Fibroblast of lung (primary cell): ENCODE results near the gene PIK3R6. TPM values are rescaled to one million over a fixed set of nuclear protein-coding genes. Genes with fewer than 3 reads are reported as not detected.

Experiments
- DNase-seq, 2 donors: peaks; one replicate each; pipeline versions ENCODE4 v3.0.0 to v3.0.0-alpha.2; 2010; ENCODE audit warnings: low read depth in 2 of 2
- H2AFZ ChIP-seq: 2 replicates; pipeline ENCODE4 v1.5.1; 2012; ENCODE audit warnings: low read length, control low read depth, inconsistent platforms
- H3K27ac ChIP-seq: 2 replicates; pipeline ENCODE4 v1.5.1; 2011; ENCODE audit warnings: low read length, control low read depth; ENCODE audit not compliant: insufficient read depth
- H3K27me3 ChIP-seq: 2 replicates; pipeline ENCODE4 v1.5.1; 2011; ENCODE audit warnings: mild to moderate bottlenecking, low read length; ENCODE audit not compliant: control insufficient read depth, insufficient read depth
- H3K36me3 ChIP-seq: 2 replicates; pipeline ENCODE4 v1.5.1; 2011; ENCODE audit warnings: low read length; ENCODE audit not compliant: control insufficient read depth, insufficient read depth
- H3K4me1 ChIP-seq: 2 replicates; pipeline ENCODE4 v1.5.1; 2011; ENCODE audit warnings: low read length; ENCODE audit not compliant: control insufficient read depth, insufficient read depth; ENCODE audit errors: extremely low read depth
- H3K4me2 ChIP-seq: 2 replicates; pipeline ENCODE4 v1.5.1; 2011; ENCODE audit warnings: low read length, control low read depth; ENCODE audit not compliant: insufficient read depth; ENCODE audit errors: extremely low read depth
- H3K4me3 ChIP-seq, 4 experiments: fragments of 200-600 bp in 1 of 4; sonication (generic) in 1 of 4; replicated peaks in 1 of 4; 2 replicates each; pipeline ENCODE4 v1.5.1; 2011 to 2016; ENCODE audit warnings: low read length in 4 of 4, low read depth in 3 of 4, mild to moderate bottlenecking in 3 of 4, control low read depth in 2 of 4, inconsistent platforms in 1 of 4, mixed read lengths in 1 of 4; ENCODE audit not compliant: insufficient read depth in 1 of 4; ENCODE audit errors: control extremely low read depth in 1 of 4
- H3K79me2 ChIP-seq: 2 replicates; pipeline ENCODE4 v1.5.1; 2012; ENCODE audit warnings: mild to moderate bottlenecking, low read length, inconsistent platforms; ENCODE audit not compliant: control insufficient read depth, insufficient read depth
- H3K9ac ChIP-seq: 2 replicates; pipeline ENCODE4 v1.5.1; 2011; ENCODE audit warnings: mild to moderate bottlenecking, low read length, control low read depth; ENCODE audit not compliant: insufficient read depth
- H3K9me3 ChIP-seq: 2 replicates; pipeline ENCODE4 v1.5.1; 2012; ENCODE audit warnings: low read depth, low read length; ENCODE audit not compliant: control insufficient read depth, insufficient read depth
- H4K20me1 ChIP-seq: 2 replicates; pipeline ENCODE4 v1.5.1; 2011; ENCODE audit warnings: low read length; ENCODE audit not compliant: control insufficient read depth, insufficient read depth; ENCODE audit errors: extremely low read depth
- EZH2 ChIP-seq: IDR thresholded peaks from 2 replicates; pipeline ENCODE4 v1.5.1; 2012; ENCODE audit warnings: low read length, control low read depth, mild to moderate bottlenecking; ENCODE audit errors: missing control alignments
- polyA plus RNA-seq, 2 donors: library from polyadenylated mRNA; depleted of rRNA in 1 of 2; stranded (reverse) in 1 of 2; unstranded in 1 of 2; fragments of >200 nt; gene quantifications; 2 replicates each; pipeline ENCODE4 v1.2.1, GENCODE V29; 2011 to 2012; ENCODE audit warnings: missing spikeins in 1 of 2
- total RNA-seq: library from RNA; depleted of rRNA; stranded (reverse); fragments of >200 nt; gene quantifications from 2 replicates; pipeline ENCODE4 v1.2.1, GENCODE V29; 2014
- TF ChIP-seq, protein P1 (sequence below), 2 donors: IDR thresholded peaks in 1 of 2; conservative IDR thresholded peaks in 1 of 2; 1 replicate in 1 of 2; 2 replicates in 1 of 2; pipeline ENCODE4 v1.5.1; 2011 to 2012; ENCODE audit warnings: low read length in 2 of 2, control low read depth in 1 of 2, inconsistent platforms in 1 of 2, low read depth in 1 of 2, mild to moderate bottlenecking in 1 of 2

The PIK3R6 gene
- total and polyA plus RNA-seq, 2 donors (not counting 1 experiment from before 2014, with no cell fraction given): 0.02 TPM; not detected in 1

DNA sequence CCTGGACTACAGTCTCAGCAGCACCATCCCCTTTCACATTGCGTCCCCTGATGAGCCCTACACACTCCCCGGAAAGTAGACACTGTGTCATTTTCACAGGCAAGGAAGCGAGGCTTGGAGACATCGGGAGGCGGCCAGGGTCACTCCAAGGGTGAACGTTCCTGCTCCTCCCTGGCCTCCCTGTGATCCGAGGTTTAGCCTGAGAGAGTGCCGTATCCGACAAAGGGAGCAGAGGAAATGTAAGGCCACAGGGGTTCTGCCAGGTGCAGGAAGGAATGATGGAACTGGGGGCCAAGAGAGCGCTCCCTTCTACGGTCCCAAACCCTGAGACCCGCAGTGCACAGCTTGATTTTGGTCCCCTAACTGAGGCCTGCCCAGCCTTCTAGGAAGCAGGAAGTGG is 8.0 kb upstream of the PIK3R6 start:
- Histone ChIP-seq H4K20me1 (no peaks in the 10 kb centered on the region), H3K4me3 (no peak overlapping the region), H3K4me1 (no peaks in the 10 kb centered on the region), H3K27me3 (no peaks in the 10 kb centered on the region), H3K27ac (no peak overlapping the region), H3K4me2 (no peak overlapping the region), H3K79me2 (no peaks in the 10 kb centered on the region), H2AFZ (no peak overlapping the region), H3K36me3 (no peaks in the 10 kb centered on the region), H3K9me3 (no peaks in the 10 kb centered on the region), H3K9ac (no peak overlapping the region)
- DNase-seq: no peak
- TF ChIP-seq, protein P1, sequence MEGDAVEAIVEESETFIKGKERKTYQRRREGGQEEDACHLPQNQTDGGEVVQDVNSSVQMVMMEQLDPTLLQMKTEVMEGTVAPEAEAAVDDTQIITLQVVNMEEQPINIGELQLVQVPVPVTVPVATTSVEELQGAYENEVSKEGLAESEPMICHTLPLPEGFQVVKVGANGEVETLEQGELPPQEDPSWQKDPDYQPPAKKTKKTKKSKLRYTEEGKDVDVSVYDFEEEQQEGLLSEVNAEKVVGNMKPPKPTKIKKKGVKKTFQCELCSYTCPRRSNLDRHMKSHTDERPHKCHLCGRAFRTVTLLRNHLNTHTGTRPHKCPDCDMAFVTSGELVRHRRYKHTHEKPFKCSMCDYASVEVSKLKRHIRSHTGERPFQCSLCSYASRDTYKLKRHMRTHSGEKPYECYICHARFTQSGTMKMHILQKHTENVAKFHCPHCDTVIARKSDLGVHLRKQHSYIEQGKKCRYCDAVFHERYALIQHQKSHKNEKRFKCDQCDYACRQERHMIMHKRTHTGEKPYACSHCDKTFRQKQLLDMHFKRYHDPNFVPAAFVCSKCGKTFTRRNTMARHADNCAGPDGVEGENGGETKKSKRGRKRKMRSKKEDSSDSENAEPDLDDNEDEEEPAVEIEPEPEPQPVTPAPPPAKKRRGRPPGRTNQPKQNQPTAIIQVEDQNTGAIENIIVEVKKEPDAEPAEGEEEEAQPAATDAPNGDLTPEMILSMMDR (conservative IDR thresholded peaks at IDR 0.05 in 1 of 2, IDR thresholded peaks at IDR 0.05 in 1 of 2; ENCODE audit: low read depth in 1 of 2, low read length in 2 of 2): no peak
- no peak for TF ChIP-seq EZH2

DNA sequence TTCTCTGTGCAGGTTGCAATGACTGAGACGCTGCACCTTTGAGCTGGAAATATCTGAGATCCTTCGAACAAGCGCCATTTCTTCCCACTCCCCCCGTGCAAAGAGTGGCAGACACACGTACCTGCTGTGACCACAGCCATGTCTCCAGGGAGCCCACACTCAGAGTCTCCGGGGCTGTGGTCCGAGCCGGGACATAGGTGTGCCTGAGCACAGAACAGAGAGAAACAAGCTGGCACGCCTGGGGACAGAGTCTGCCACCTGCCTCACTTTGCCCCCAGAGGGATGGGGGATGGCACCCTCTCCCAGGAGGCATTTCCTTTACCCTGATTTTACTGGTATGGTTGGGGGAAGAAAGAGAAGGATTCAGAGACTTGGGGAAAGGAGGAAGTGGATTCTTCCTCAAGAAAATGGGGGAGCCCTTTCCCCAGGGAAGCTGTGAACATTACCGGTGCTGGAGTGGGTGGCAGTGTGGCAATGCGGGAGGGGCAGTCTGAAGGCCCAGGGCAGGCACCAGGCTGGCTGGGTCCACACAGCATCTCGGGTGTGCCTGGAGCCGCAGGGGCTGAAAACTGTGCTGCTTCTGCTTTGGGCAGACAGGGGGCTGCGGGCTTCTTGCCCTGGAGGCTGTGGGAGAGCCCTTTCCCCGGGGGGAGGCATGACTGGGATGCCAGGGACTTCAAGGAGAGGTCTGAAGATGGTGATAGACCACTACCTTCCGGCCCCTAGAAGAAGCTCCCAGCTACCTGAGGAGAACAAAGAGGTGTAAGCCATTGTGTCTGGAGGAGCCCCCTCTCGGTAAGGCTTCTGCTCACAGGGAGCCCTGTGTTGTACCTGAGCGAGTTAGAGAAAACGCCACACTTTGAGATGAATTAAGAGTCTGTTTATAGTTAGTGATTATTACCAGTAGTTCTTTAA is 6.6 kb upstream of the PIK3R6 start:
- H3K27me3 ChIP-seq: peaks cover 3% of the 10 kb centered on the region

More for the DNA sequence above, 6.6 kb upstream of the PIK3R6 start:
- H2AFZ ChIP-seq: no peak overlapping the region
- no peaks in the 10 kb centered on the region for H4K20me1 ChIP-seq
- H3K27ac ChIP-seq: no peak overlapping the region
- H3K9me3 ChIP-seq: no peaks in the 10 kb centered on the region
- no peaks in the 10 kb centered on the region for H3K4me1 ChIP-seq
- H3K9ac ChIP-seq: no peak overlapping the region
- no peak overlapping the region for H3K4me2 ChIP-seq
- no peaks in the 10 kb centered on the region for H3K79me2 ChIP-seq
- TF ChIP-seq EZH2: no peak
- TF ChIP-seq, protein P1 (conservative IDR thresholded peaks at IDR 0.05 in 1 of 2, IDR thresholded peaks at IDR 0.05 in 1 of 2; ENCODE audit: low read depth in 1 of 2, low read length in 2 of 2): no peak
- no peak overlapping the region for H3K4me3 ChIP-seq
- H3K36me3 ChIP-seq: no peaks in the 10 kb centered on the region
- no peak for DNase-seq
